NCI-H748 (cell line): ENCODE data around the gene EXOSC5.

Experiments
- DNase-seq: peaks from one replicate; lab custom pipeline; 2025; ENCODE audit not compliant: unreplicated experiment; lab: John Stamatoyannopoulos, UW

EXOSC5 gene

GRCh38 chr19:41426952-41427646 is 29.9 kb upstream of the EXOSC5 start, which contains the start of gene B3GNT8:
Gene B3GNT8 (minus strand): TSS chr19:41427374. CDS start chr19:41426778, 596 bp downstream.
- peak; percentile 70 for DNase-seq

DNA sequence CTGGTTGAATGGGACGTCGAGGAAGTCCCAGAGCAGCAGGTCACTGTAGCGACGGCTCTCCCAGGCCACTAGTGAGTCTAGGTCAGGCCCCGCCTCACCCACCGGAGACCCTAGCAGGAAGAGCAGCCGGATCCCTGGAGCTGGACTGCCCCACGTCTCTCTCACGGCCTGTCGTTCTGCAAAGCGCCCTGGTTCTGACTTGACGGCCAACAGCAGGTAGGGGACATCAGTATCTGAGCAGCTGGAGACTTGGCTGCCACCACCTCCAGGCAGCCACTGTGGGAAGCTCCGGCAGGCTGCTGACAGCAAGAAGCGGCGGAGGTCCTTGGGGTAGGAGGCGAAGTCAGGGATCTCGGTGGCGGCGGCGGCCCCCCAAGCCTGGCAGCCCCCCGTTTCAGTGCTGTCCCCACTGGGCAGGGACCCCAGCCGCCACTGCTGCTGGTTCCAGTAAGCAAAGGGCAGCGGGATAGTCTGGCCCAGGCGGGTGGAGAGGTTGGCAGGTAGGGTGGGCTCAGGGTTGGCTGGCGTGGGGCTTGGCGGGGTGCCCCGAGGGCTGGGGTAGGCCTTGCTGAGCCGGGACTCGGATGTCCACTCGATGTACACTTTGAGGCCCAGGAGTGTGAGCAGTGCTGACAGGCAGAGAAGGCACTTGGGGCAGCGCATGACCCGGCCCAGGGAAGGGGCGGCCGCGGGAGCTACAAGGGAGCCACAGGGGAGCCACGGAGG is 29.1 kb upstream of the EXOSC5 start:
- no peak for DNase-seq

- DNase-seq, result no peak
These were observed 28.3 kb upstream of the EXOSC5 start for GRCh38 chr19:41425174-41426115.

DNA sequence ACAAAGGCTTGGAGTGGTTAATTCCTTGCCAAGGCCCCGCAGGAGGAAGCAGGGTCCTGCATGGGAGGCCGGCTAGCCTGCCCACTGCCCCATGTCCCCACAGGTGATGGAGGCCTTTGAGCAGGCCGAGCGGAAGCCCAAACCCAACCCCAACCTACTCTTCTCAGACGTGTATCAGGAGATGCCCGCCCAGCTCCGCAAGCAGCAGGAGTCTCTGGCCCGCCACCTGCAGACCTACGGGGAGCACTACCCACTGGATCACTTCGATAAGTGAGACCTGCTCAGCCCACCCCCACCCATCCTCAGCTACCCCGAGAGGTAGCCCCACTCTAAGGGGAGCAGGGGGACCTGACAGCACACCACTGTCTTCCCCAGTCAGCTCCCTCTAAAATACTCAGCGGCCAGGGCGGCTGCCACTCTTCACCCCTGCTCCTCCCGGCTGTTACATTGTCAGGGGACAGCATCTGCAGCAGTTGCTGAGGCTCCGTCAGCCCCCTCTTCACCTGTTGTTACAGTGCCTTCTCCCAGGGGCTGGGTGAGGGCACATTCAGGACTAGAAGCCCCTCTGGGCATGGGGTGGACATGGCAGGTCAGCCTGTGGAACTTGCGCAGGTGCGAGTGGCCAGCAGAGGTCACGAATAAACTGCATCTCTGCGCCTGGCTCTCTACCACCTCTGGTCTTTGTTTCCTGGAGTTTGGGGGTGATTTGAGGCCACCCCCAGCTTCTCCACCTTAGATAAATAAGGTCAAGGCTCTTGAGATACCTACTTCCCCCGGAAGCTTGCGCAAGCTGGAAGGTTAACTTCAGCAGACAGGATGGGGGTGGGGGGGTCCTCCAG is 27.4 kb upstream of the EXOSC5 start:
- DNase-seq, result no peak

GRCh38 chr19:41422955-41423354 is 25.8 kb upstream of the EXOSC5 start:
- DNase-seq, result no peak

DNA sequence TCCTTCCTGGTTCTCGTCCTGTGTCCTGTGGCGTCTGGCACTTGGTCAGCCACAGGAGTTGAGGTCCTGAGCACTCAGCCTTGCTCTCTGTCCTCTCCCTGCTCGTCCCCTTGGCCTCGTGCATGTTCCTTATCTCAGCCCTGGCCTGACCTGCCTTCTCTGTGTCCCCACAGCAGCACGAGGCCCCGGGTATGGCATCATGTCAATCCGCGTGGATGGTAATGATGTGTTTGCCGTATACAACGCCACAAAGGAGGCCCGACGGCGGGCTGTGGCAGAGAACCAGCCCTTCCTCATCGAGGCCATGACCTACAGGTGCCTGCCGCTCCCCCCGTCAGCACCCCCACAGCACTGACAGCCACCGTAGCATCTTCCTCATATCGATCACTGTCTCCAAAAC is 25.3 kb upstream of the EXOSC5 start:
- no peak for DNase-seq

GRCh38 chr19:41421973-41422372 is 24.8 kb upstream of the EXOSC5 start:
- no peak for DNase-seq

DNA sequence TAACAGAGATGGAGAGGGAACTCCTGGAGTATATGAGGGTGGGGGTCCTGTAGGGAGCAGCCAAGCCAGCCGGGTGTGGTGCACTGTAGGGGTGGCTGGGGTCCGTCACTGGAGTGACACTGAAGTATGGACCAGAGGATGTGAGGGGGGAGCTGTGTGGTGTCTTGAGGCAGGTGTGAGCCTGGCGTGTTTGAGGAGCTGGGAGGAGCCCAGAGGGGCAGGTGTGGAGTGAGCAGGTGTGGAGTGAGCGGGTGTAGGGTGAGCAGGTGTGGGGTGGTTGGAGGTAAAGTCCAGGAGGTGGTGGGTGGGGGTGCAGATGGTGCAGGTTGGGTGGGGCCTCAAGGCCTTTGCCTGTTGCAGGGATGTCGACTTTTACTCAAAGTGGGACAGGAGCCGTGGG is 24.2 kb upstream of the EXOSC5 start:
- peak; percentile 94 for DNase-seq

GRCh38 chr19:41420101-41420880 is 23.1 kb upstream of the EXOSC5 start:
- DNase-seq, result no peak

DNA sequence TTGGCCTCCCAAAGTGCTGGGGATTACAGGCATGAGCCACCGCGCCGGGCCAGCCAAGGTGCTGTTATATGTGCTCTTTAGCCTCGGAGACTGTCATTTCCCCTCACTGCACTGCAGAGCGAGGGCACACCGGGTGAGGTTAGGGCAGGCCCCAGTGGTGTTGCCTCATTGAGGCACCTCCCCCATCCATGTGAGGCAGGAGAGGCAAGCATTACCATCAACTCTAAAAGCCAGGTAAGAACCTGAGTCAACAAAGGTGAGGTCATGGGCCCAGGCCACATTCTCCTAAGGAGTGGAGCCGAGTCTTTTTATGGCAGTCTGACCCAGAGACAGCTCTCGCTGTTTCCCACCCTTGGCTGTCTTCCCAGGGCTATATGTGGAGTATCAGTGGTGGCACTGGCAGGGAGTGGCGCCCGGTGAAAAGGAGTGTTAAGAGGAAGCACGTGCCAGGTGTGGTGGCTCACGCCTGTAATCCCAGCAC is 19.1 kb upstream of the EXOSC5 start:
- no peak for DNase-seq

- peak; percentile 49 for DNase-seq
These were observed 18.0 kb upstream of the EXOSC5 start for GRCh38 chr19:41415154-41415571.

DNA sequence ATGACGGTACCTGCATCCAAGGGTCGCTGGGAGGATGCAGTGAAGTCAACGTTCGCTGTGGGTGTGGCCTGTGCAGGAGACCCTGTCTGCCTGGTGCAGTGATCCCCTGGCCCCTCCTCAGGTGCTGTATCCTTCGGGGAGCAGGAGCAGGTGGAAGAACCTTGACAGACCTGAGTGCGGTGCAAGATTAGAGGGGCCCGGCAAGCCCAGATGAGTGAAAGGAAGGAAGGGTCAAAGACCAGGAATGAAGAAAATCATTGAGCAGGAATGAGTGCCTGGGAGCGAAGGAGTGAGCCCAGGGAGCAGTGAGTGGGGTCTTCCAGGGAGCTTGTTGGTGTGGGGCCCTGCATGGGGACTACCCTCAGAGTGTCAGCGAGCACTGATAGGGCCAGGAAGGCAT is 17.3 kb upstream of the EXOSC5 start:
- DNase-seq, result no peak

DNA sequence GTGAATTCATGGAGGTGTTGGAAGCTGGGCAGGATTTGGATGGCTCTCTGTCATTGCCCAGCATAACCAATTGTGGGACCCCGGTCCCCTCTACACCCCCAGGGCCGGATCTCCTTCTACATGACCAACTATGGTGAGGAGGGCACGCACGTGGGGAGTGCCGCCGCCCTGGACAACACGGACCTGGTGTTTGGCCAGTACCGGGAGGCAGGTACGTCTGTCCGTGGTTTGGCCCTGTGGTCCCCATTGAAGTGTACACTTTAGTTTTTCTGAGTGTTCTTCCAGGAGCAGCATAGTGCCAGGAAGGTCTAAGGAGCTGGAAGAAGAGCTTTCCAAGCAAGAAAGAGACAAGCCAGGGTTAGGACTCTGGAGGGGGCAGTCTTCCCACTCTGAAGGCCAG is 16.8 kb upstream of the EXOSC5 start:
- no peak for DNase-seq

DNA sequence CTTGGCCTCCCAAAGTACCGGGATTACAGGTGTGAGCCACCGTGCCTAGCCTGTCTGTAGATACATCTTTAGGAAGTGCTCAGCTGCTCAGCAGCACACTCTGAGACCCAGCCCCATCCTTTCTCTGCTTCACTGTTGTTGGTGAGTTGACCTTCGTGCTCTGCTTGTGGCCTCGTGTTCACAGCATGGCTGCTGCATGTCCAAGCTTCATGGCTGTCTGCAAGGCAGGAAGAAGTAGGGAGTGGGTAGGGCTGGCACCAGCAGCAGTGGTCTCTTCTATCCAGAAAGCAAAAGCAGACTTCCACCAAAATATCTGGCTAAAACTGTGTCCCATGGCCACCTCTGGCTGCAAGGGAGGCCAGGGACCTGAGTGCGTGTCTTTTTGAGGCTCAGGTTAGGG is 15.8 kb upstream of the EXOSC5 start:
- no peak for DNase-seq

GRCh38 chr19:41411968-41412265 is 14.8 kb upstream of the EXOSC5 start:
- DNase-seq, result no peak

- DNase-seq, result no peak
These were observed 14.2 kb upstream of the EXOSC5 start for GRCh38 chr19:41411100-41411967.

- no peak for DNase-seq
These were observed 13.3 kb upstream of the EXOSC5 start for GRCh38 chr19:41410336-41411054.

DNA sequence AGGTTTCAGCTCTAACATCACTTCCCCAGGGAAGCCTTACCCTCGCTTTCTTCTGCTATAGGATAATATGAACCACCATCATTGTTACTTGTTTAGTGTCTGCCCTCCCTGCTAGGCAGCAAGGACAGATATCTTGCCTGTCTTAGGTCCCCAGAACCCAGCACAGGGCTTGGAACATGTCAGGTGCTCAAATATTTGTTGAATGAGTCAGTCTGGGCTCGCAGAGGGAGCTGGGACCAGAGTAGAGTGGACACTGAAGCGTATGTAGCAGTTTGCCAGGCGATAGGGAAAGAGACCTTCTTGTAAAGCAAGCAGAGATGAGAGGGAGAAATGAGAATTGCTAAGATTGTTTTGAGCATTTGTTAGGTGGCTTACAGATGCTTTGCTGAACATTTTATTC is 12.1 kb upstream of the EXOSC5 start:
- peak; percentile 26 for DNase-seq
